ENCODE measurements around the gene DPY19L2. TPM values are rescaled to one million over a fixed set of nuclear protein-coding genes. Genes with fewer than 3 reads are reported as not detected.

The DPY19L2 gene
- total and polyA plus RNA-seq, 2 of the 13 experiments (the other 11 are each of a cell fraction or from before 2014, with no cell fraction given), result not detected

GRCh38 chr12:63521706-63522105, 146.6 kb downstream of the DPY19L2 start:
- no peak for FAIRE-seq
- Histone ChIP-seq H3K9ac (ENCODE audit: insufficient read depth, low read depth, low read length) (no peak overlapping the region), H3K27me3 (ENCODE audit: control insufficient read depth in 1 of 2, insufficient read depth in 2 of 2, low read length in 2 of 2) (no peaks in the 10 kb centered on the region), H3K36me3 (replicated peaks in 1 of 2; ENCODE audit: control insufficient read depth in 1 of 2, insufficient read depth in 2 of 2, low read length in 2 of 2) (no peaks in the 10 kb centered on the region), H2AFZ (ENCODE audit: low read length) (no peak overlapping the region), H3K4me3 (replicated peaks in 1 of 3; ENCODE audit: insufficient read depth in 1 of 3, low read depth in 2 of 3, low read length in 3 of 3) (no peak overlapping the region), H3K9me3 (ENCODE audit: low read length) (no peaks in the 10 kb centered on the region), H3K79me2 (ENCODE audit: insufficient read depth, low read length) (no peaks in the 10 kb centered on the region), H3K27ac (ENCODE audit: extremely low read length, insufficient read depth, low read length) (no peak overlapping the region), H3K4me2 (ENCODE audit: low read depth, low read length) (no peak overlapping the region), H3K4me1 (ENCODE audit: insufficient read depth, low read length) (no peaks in the 10 kb centered on the region), H4K20me1 (ENCODE audit: insufficient read depth, low read length) (no peaks in the 10 kb centered on the region)
- intact Hi-C loops (cut with micrococcal nuclease; ENCODE audit: unreplicated experiment) (no loop called here), in situ Hi-C loops (cut with HindIII; ENCODE audit: extremely low pct_ligation_motif_present, low pct_unique_long_range_greater_than_20kb) (no loop called here)
- WGBS (ENCODE audit: low lambda C conversion rate), result 0% methylated on average over 2 of the region's 2 CpGs
- no peak for DNase-seq (ENCODE audit: low spot score)
- ATAC-seq, result no peak
- ChIA-PET CTCF (ENCODE audit: low intra/inter-chr PET ratio, low total read pairs) (no interaction called here), POLR2A (no interaction called here)
- TF ChIP-seq ZNF670 (CRISPR knock-in tag; IDR thresholded peaks at IDR 0.05; ENCODE audit: borderline replicate concordance), result no peak
- TF ChIP-seq, protein P1, sequence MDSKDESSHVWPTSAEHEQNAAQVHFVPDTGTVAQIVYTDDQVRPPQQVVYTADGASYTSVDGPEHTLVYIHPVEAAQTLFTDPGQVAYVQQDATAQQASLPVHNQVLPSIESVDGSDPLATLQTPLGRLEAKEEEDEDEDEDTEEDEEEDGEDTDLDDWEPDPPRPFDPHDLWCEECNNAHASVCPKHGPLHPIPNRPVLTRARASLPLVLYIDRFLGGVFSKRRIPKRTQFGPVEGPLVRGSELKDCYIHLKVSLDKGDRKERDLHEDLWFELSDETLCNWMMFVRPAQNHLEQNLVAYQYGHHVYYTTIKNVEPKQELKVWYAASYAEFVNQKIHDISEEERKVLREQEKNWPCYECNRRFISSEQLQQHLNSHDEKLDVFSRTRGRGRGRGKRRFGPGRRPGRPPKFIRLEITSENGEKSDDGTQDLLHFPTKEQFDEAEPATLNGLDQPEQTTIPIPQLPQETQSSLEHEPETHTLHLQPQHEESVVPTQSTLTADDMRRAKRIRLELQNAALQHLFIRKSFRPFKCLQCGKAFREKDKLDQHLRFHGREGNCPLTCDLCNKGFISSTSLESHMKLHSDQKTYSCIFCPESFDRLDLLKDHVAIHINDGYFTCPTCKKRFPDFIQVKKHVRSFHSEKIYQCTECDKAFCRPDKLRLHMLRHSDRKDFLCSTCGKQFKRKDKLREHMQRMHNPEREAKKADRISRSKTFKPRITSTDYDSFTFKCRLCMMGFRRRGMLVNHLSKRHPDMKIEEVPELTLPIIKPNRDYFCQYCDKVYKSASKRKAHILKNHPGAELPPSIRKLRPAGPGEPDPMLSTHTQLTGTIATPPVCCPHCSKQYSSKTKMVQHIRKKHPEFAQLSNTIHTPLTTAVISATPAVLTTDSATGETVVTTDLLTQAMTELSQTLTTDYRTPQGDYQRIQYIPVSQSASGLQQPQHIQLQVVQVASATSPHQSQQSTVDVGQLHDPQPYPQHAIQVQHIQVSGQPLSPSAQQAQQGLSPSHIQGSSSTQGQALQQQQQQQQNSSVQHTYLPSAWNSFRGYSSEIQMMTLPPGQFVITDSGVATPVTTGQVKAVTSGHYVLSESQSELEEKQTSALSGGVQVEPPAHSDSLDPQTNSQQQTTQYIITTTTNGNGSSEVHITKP (CRISPR knock-in tag; IDR thresholded peaks at IDR 0.05; ENCODE audit: low read depth), result no peak
- no peak for TF ChIP-seq TAF15 (IDR thresholded peaks at IDR 0.05; ENCODE audit: low read depth, low read length, poor library complexity, severe bottlenecking)
- no peak for TF ChIP-seq ZNF510 (CRISPR knock-in tag; IDR thresholded peaks at IDR 0.05; ENCODE audit: low read depth)
- TF ChIP-seq, protein P2, sequence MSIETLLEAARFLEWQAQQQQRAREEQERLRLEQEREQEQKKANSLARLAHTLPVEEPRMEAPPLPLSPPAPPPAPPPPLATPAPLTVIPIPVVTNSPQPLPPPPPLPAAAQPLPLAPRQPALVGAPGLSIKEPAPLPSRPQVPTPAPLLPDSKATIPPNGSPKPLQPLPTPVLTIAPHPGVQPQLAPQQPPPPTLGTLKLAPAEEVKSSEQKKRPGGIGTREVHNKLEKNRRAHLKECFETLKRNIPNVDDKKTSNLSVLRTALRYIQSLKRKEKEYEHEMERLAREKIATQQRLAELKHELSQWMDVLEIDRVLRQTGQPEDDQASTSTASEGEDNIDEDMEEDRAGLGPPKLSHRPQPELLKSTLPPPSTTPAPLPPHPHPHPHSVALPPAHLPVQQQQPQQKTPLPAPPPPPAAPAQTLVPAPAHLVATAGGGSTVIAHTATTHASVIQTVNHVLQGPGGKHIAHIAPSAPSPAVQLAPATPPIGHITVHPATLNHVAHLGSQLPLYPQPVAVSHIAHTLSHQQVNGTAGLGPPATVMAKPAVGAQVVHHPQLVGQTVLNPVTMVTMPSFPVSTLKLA (IDR thresholded peaks at IDR 0.05), result no peak
- no peak for TF ChIP-seq SALL2 (CRISPR knock-in tag; IDR thresholded peaks at IDR 0.05)
- no peak for TF ChIP-seq STAG1 (CRISPR knock-in tag; IDR thresholded peaks at IDR 0.05)
- TF ChIP-seq SP140L (CRISPR knock-in tag; IDR thresholded peaks at IDR 0.05; ENCODE audit: borderline replicate concordance), result no peak
- no TSS peak for BruUV-seq (replicated peaks)

Other genes with a start within 250 kb of the DPY19L2 start
- gene RXYLT1, start 111.4 kb upstream of the DPY19L2 start, total RNA-seq (2016; rRNA removed; fragmentation: Illumina TruSeq; extraction: Trizol), result 11.4 and 15.5 TPM in 2 replicates
- gene RXYLT1, start 111.4 kb upstream of the DPY19L2 start, polyA plus RNA-seq (2011; rRNA removed), result 8.3 and 8.6 TPM in 2 replicates
- gene SRGAP1, start 176.2 kb upstream of the DPY19L2 start, total RNA-seq (2016; rRNA removed; fragmentation: Illumina TruSeq; extraction: Trizol), result 1.6 and 1.8 TPM in 2 replicates
- 3.1 and 3.4 TPM in 2 replicates for gene SRGAP1, start 176.2 kb upstream of the DPY19L2 start, polyA plus RNA-seq (2011; rRNA removed)